B cell (primary cell): Measurements from ENCODE around the gene PTPRE. TPM values are rescaled to one million over a fixed set of nuclear protein-coding genes. Genes with fewer than 3 reads are reported as not detected.
A peak's percentile ranks its signal among the peaks of the same experiment; 100 is the strongest.

Experiments
- ATAC-seq: fragments of 200-7000 bp; cut with Tn5 transposase; one replicate; pipeline ENCODE4 v1.10.0; 2021; ENCODE audit warnings: low read depth, mild to moderate bottlenecking, moderate number of reproducible peaks, moderate library complexity
- CTCF ChIA-PET: fragments of 350-600 bp; sonication (Branson Sonifier 250); formaldehyde crosslinking; loops from one replicate; lab custom pipeline; 2021; ENCODE audit warnings: antibody characterized with exemption, inconsistent platforms; lab: Charles Lee
- POLR2A ChIA-PET: fragments of 350-600 bp; sonication (Branson Sonifier 250); formaldehyde crosslinking; loops from one replicate; lab custom pipeline; 2021; ENCODE audit warnings: antibody characterized with exemption; lab: Charles Lee
- DNase-seq: peaks from one replicate; pipeline ENCODE4 v3.0.0; 2013
- H2AFZ ChIP-seq: 2 replicates; pipeline ENCODE4 v1.6.1; 2012; ENCODE audit warnings: mild to moderate bottlenecking, low read depth, low read length; ENCODE audit not compliant: insufficient read depth, poor library complexity, severe bottlenecking
- H3K27ac ChIP-seq, 2 donors: 1 replicate in 1 of 2; 2 replicates in 1 of 2; pipeline ENCODE4 v1.5.1; 2012 to 2013; ENCODE audit warnings: low read length in 2 of 2, mild to moderate bottlenecking in 2 of 2, moderate library complexity in 1 of 2
- H3K27me3 ChIP-seq, 4 experiments: fragments of 200-600 bp in 1 of 4; sonication (generic) in 1 of 4; replicated peaks in 1 of 4; 1 replicate in 2 of 4; 2 replicates in 2 of 4; pipeline versions ENCODE4 v1.6.1 to v1.7.0; 2013 to 2016; ENCODE audit warnings: low read length in 3 of 4, mild to moderate bottlenecking in 2 of 4, mixed read lengths in 1 of 4, moderate library complexity in 1 of 4; ENCODE audit not compliant: insufficient read depth in 4 of 4, control insufficient read depth in 3 of 4; ENCODE audit errors: control extremely low read depth in 1 of 4
- H3K36me3 ChIP-seq, 2 experiments: replicated peaks in 1 of 2; 1 replicate in 1 of 2; 2 replicates in 1 of 2; pipeline versions ENCODE4 v1.6.1 to v1.7.1; 2013; ENCODE audit warnings: low read length in 1 of 2; ENCODE audit not compliant: insufficient read depth in 2 of 2, control insufficient read depth in 1 of 2; ENCODE audit errors: control extremely low read depth in 1 of 2, extremely low read depth in 1 of 2
- H3K4me1 ChIP-seq, 2 donors: fragments of 200-600 bp in 1 of 2; sonication (generic) in 1 of 2; 1 replicate in 1 of 2; 2 replicates in 1 of 2; pipeline versions ENCODE4 v1.5.1 to v1.6.1; 2013 to 2017; ENCODE audit warnings: low read length in 2 of 2; ENCODE audit not compliant: control insufficient read depth in 2 of 2, insufficient read depth in 2 of 2
- H3K4me2 ChIP-seq: replicated peaks from 2 replicates; pipeline ENCODE3; 2012; ENCODE audit warnings: mild to moderate bottlenecking, low read depth, low read length; ENCODE audit not compliant: poor library complexity, severe bottlenecking
- H3K4me3 ChIP-seq, 5 experiments: fragments of 200-600 bp in 1 of 5; sonication (generic) in 1 of 5; 1 replicate in 3 of 5; 2 replicates in 2 of 5; pipeline versions ENCODE4 v1.5.1 to v1.7.0; 2011 to 2016; ENCODE audit warnings: low read length in 4 of 5, mild to moderate bottlenecking in 4 of 5, low read depth in 2 of 5, control low read depth in 1 of 5, moderate library complexity in 1 of 5; ENCODE audit not compliant: insufficient read depth in 1 of 5; ENCODE audit errors: control extremely low read depth in 1 of 5, extremely low read depth in 1 of 5
- H3K79me2 ChIP-seq: fragments of 200-600 bp; sonication (generic); one replicate; pipeline ENCODE4 v1.6.0; 2016; ENCODE audit warnings: low read length; ENCODE audit not compliant: control insufficient read depth, insufficient read depth
- H3K9ac ChIP-seq: fragments of 200-600 bp; sonication (generic); 2 replicates; pipeline ENCODE4 v1.6.1; 2017; ENCODE audit warnings: mild to moderate bottlenecking, low read length, moderate library complexity
- H3K9me3 ChIP-seq, 3 donors: one replicate each; pipeline versions ENCODE4 v1.6.1 to v1.7.1; 2013; ENCODE audit warnings: low read length in 2 of 3; ENCODE audit not compliant: control insufficient read depth in 2 of 3, insufficient read depth in 1 of 3; ENCODE audit errors: control extremely low read depth in 1 of 3
- H4K20me1 ChIP-seq: 2 replicates; pipeline ENCODE4 v1.6.0; 2012; ENCODE audit warnings: mild to moderate bottlenecking, low read length; ENCODE audit not compliant: insufficient read depth, control insufficient read depth, poor library complexity, severe bottlenecking
- H3K27ac Mint-ChIP-seq: one replicate; pipeline ENCODE4 v1.8.0; 2021; ENCODE audit warnings: mixed read lengths
- H3K27me3 Mint-ChIP-seq: one replicate; pipeline ENCODE4 v1.8.0; 2021; ENCODE audit warnings: mixed read lengths
- H3K4me1 Mint-ChIP-seq: one replicate; pipeline ENCODE4 v1.8.0; 2021; ENCODE audit warnings: mixed read lengths
- H3K4me3 Mint-ChIP-seq: one replicate; pipeline ENCODE4 v1.8.0; 2021; ENCODE audit warnings: mixed read lengths
- H3K9me3 Mint-ChIP-seq: one replicate; pipeline ENCODE4 v1.8.0; 2022; ENCODE audit warnings: mixed read lengths; ENCODE audit not compliant: insufficient read depth
- CTCF ChIP-seq: fragments of 200-600 bp; IDR thresholded peaks from one replicate; pipeline ENCODE4 v1.8.0; 2022; ENCODE audit warnings: antibody characterized with exemption, mild to moderate bottlenecking
- EZH2 ChIP-seq: IDR thresholded peaks from 2 replicates; pipeline ENCODE4 v1.6.1; 2012; ENCODE audit warnings: borderline replicate concordance, low read depth, mild to moderate bottlenecking, moderate library complexity, low read length; ENCODE audit not compliant: insufficient read depth, poor library complexity, severe bottlenecking
- WGBS: methylation state at CpG from one replicate; pipeline ENCODE4 v1.1.5; 2013; ENCODE audit warnings: missing lambda C conversion rate; ENCODE audit not compliant: insufficient coverage; 5-methylcytosine and 5-hydroxymethylcytosine counted together
- intact Hi-C: fragments of 100-400 bp; cut with micrococcal nuclease; formaldehyde crosslinking; loops from one replicate; pipeline ENCODE4 v1.10.0; 2022
- polyA minus RNA-seq: library from RNA; depleted of rRNA, polyadenylated mRNA; stranded (reverse); fragments of >200 nt; gene quantifications from 2 replicates; pipeline ENCODE4 v1.2.3, GENCODE V29; 2012
- polyA plus RNA-seq: library from polyadenylated mRNA; depleted of rRNA; stranded (reverse); fragments of >200 nt; gene quantifications from 2 replicates; pipeline ENCODE4 v1.2.3, GENCODE V29; 2012
- total RNA-seq, 2 donors: library from RNA; stranded (reverse); fragments of 120-200 nt in 1 of 2; gene quantifications; 1 replicate in 1 of 2; 2 replicates in 1 of 2; pipeline versions ENCODE4 v1.2.3 to v1.2.4, GENCODE V29; 2013 to 2022

The PTPRE gene
- total RNA-seq (31.5 and 32.7 TPM in 2 replicates), polyA plus RNA-seq (6.6 and 11.9 TPM in 2 replicates), polyA minus RNA-seq (21.8 and 22.4 TPM in 2 replicates)
- 17.5 TPM for total RNA-seq (2013)

- WGBS = 8% methylated on average over 78 of the region's 78 CpGs
- Mint-ChIP-seq H3K27ac (no peak within 1 kb of the TSS), H3K27me3 (peaks cover 57% of the 10 kb centered on the region), H3K9me3 (no peaks in the 10 kb centered on the region), H3K4me1 (no peaks in the 10 kb centered on the region), H3K4me3 (peak within 1 kb of the TSS; percentile 49)
- peak; percentile 95 for ATAC-seq
- Histone ChIP-seq H3K36me3 (no peaks in the 10 kb centered on the region), H3K9ac (peak within 1 kb of the TSS; percentile 57), H3K4me3 (peak within 1 kb of the TSS in 3 of 5 experiments; percentile 42 to 62 (median 49)), H3K4me1 (peaks cover 8 to 9% of the 10 kb centered on the region in 2 donors), H3K4me2 (peak within 1 kb of the TSS; percentile 97), H3K9me3 (peaks cover 0 to 2% (median 1%) of the 10 kb centered on the region in 3 donors), H3K79me2 (no peaks in the 10 kb centered on the region), H3K27ac (no peak within 1 kb of the TSS), H3K27me3 (peaks cover 0 to 30% (median 12%) of the 10 kb centered on the region in 4 experiments), H2AFZ (peak within 1 kb of the TSS; percentile 77), H4K20me1 (no peaks in the 10 kb centered on the region)
- intact Hi-C loops = loop anchor here (1.0 to 2.0 kb wide), 2 partner anchors 163 to 240 kb away; no protein-coding TSS in a partner anchor
- POLR2A ChIA-PET = no interaction called here
- no peak for TF ChIP-seq EZH2
- peak; percentile 74 for TF ChIP-seq CTCF
- DNase-seq = peak; percentile 78
- CTCF ChIA-PET = interaction anchor here (0.7 to 4.9 kb wide), 15 partner anchors 28 to 174 kb away, joined by 3 to 56 read pairs (median 4); no protein-coding TSS in a partner anchor
Observed at GRCh38 chr10:127906548-127907377, at the start of gene PTPRE. Gene PTPRE, plus strand, starts transcription at chr10:127907103. Its CDS starts 133,779 bp downstream, at chr10:128040882.

DNA sequence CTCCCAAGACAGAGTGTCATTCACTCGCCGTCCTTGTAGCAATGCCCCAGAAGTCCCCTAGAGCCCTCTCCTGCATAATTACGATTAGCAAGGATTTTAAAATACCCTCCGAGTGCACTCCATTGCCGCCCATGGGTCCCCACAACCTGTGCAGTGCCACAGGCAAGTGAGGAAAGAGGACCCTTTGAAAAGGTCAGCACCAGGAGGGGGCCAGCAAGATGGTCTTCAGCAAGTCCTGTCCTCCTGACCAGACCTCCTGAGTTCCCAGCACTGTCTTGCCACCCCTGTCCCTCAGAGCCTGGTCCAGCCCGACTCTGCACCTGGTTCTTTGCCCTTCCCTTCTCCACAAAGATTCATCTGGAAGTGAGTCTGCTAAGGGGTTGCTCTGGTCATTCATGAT lies 46.3 kb upstream of the PTPRE start:
- intact Hi-C loops = no loop called here
- Histone ChIP-seq H3K79me2 (no peaks in the 10 kb centered on the region), H3K36me3 (no peaks in the 10 kb centered on the region), H3K4me2 (no peak overlapping the region), H3K4me1 (peaks cover 2% of the 10 kb centered on the region in 2 donors), H3K9ac (no peak overlapping the region), H3K9me3 (peaks cover 0 to 17% (median 6%) of the 10 kb centered on the region in 3 donors), H3K27me3 (no peaks in the 10 kb centered on the region), H2AFZ (no peak overlapping the region), H3K27ac (no peak overlapping the region), H4K20me1 (no peaks in the 10 kb centered on the region), H3K4me3 (no peak overlapping the region)
- Mint-ChIP-seq H3K27ac (no peak overlapping the region), H3K4me1 (peaks cover 3% of the 10 kb centered on the region), H3K27me3 (no peaks in the 10 kb centered on the region), H3K4me3 (no peak overlapping the region), H3K9me3 (peaks cover 5% of the 10 kb centered on the region)
- CTCF ChIA-PET = no interaction called here
- ATAC-seq = no peak
- no peak for TF ChIP-seq CTCF
- POLR2A ChIA-PET = no interaction called here
- DNase-seq = no peak
- WGBS = 94% methylated on average over 6 of the region's 6 CpGs
